Activated T-helper 2 cell treated with anti-CD3 and anti-CD28 coated beads, Interferon-gamma antibody, Interleukin-2, Interleukin-4, amounts not matched to agents 10 μg/mL and 5 μg/mL and 100 μg/mL, durations not matched to agents 14 hours and 24 hours and 36 hours (primary cell): Measurements from ENCODE around the gene MRPL41. TPM values are rescaled to one million over a fixed set of nuclear protein-coding genes. Genes with fewer than 3 reads are reported as not detected.
"Not testable (repeated sequence)": the region's sequence is repeated elsewhere in the genome, so short reads cannot be mapped to it uniquely, and the experiment has no call there.

ENCODE experiments used
- DNase-seq: peaks from one replicate; pipeline ENCODE4 v3.0.0; 2021; ENCODE audit warnings: low spot score
- H3K27ac Mint-ChIP-seq: one replicate; pipeline ENCODE4 v1.8.0; 2021; ENCODE audit warnings: mixed read lengths
- H3K27me3 Mint-ChIP-seq: one replicate; pipeline ENCODE4 v1.8.0; 2021; ENCODE audit warnings: low read depth, mixed read lengths
- H3K36me3 Mint-ChIP-seq: one replicate; pipeline ENCODE4 v1.8.0; 2021; ENCODE audit warnings: low read depth, mixed read lengths
- H3K4me1 Mint-ChIP-seq: one replicate; pipeline ENCODE4 v1.8.0; 2021; ENCODE audit warnings: low read depth, mixed read lengths
- H3K4me3 Mint-ChIP-seq: one replicate; pipeline ENCODE4 v1.8.0; 2021; ENCODE audit warnings: low read depth, mild to moderate bottlenecking, moderate library complexity, mixed read lengths
- H3K9me3 Mint-ChIP-seq: one replicate; pipeline ENCODE4 v1.8.0; 2021; ENCODE audit warnings: mixed read lengths
- intact Hi-C: fragments of 100-400 bp; cut with micrococcal nuclease; formaldehyde crosslinking; loops from one replicate; pipeline ENCODE4 v1.15.1; 2023
- total RNA-seq: library from RNA; stranded (reverse); gene quantifications from 2 replicates; pipeline ENCODE4 v1.2.3, GENCODE V29; 2022

Gene MRPL41
- total RNA-seq, 1 donor from 2014 or later = 43.2 TPM

DNA sequence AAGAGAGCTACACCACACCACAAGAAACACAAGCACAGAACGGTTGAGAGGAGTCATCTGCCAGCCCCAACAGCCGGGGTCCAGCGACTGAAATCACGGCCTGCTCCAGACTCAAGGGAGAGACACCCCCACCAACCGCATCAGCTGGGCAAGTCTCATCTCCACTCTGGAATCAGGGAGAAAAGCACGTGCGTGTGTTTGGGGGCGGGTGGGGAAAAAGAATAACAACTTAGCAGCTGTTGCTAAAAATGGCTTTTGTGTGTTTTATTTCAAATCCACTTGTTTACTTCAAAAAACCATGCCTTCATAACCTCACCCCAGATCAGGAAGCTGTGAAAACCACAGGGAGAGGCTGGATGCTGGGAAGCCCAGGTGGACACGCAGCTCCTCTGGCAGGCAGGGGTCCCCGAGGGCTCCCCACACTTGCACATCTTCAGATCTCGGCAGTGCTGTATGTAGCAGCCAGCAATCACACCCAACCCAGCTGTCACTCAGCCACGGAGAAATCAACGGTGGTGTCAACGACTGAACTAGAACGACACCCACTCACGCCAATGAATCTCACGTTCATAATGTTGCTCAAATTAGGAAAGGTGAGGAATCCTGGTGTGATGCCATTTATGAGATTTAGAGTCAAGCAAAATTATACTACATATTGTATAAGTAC, 20.4 kb upstream of the MRPL41 start:
- intact Hi-C loops = loop anchor here (10.0 kb wide), 1 partner anchor 106 kb away; the partner anchor contains the start of genes EXD3 and NOXA1
- Mint-ChIP-seq H3K36me3 (peaks cover 7% of the 10 kb centered on the region), H3K27ac (no peak overlapping the region), H3K9me3 (peaks cover 3% of the 10 kb centered on the region), H3K4me1 (peaks cover 21% of the 10 kb centered on the region), H3K27me3 (peaks cover 3% of the 10 kb centered on the region), H3K4me3 (no peak overlapping the region)
- no peak for DNase-seq

DNA sequence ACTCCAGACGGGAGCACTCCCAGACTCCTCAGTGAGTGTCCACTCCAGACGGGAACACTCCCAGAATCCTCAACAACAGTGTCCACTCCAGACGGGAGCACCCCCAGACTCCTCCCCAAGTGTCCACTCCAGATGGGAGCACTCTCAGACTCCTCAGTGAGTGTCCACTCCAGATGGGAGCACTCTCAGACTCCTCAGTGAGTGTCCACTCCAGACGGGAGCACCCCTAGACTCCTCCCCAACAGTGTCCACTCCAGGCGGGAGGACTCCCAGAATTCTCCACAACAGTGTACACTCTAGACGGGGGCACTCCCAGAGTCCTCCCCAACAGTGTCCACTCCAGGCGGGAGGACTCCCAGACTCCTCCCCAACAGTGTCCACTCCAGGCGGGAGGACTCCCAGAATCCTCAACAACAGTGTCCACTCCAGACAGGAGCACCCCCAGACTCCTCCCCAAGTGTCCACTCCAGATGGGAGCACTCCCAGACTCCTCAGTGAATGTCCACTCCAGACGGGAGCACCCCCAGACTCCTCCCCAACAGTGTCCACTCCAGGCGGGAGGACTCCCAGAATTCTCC, 18.7 kb upstream of the MRPL41 start:
- not testable (repeated sequence) for H3K27me3 Mint-ChIP-seq, H3K4me3 Mint-ChIP-seq, H3K9me3 Mint-ChIP-seq, DNase-seq, H3K27ac Mint-ChIP-seq
- Mint-ChIP-seq H3K36me3 (peaks cover 17% of the 10 kb centered on the region), H3K4me1 (peaks cover 29% of the 10 kb centered on the region)
- intact Hi-C loops = loop anchor here (10.0 kb wide), 1 partner anchor 108 kb away; the partner anchor contains the start of genes EXD3 and NOXA1

DNA sequence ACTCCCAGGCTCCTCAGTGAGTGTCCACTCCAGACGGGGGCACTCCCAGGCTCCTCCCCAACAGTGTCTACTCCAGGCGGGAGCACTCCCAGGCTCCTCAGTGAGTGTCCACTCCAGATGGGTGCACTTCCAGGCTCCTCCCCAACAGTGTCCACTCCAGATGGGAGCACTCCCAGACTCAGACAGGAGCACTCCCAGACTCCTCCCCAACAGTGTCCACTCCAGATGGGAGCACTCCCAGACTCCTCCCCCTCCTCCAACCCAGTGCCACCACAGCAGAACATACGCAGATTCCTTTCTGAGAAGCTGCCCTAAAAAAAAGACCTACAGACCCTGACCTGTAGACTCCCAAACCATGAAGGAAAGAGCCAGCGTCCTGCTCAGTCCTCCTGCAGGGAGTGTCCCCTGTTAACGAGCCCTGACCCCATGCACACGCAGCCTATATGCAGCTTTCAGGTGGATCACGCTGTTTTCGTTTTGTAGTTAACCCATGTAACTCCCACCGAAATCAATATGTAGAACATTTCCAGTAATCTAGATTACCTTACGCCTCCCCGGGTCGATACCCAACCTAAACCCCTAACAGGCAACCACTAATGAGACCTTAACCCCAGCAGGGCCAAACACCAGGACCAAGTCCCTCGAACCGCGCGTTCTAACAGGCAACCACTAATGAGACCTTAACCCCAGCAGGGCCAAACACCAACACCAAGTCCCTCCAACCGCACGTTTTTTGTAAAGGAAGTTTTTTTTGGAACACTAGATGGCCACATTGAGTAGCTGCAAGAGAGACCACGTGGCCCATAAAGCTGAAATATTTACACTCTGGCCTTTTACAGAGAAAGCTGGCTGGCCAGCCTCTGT, 17.2 kb upstream of the MRPL41 start:
- peak overlapping the region; percentile 36 for H3K27ac Mint-ChIP-seq
- peaks cover 26% of the 10 kb centered on the region for H3K4me1 Mint-ChIP-seq
- no peaks in the 10 kb centered on the region for H3K27me3 Mint-ChIP-seq
- intact Hi-C loops = loop anchor here (5.0 to 10.0 kb wide), 2 partner anchors 53 to 110 kb away; partner anchors contain the start of genes EXD3 and NOXA1
- peaks cover 17% of the 10 kb centered on the region for H3K36me3 Mint-ChIP-seq
- H3K9me3 Mint-ChIP-seq = peaks cover 6% of the 10 kb centered on the region
- no peak for DNase-seq
- no peak overlapping the region for H3K4me3 Mint-ChIP-seq

DNA sequence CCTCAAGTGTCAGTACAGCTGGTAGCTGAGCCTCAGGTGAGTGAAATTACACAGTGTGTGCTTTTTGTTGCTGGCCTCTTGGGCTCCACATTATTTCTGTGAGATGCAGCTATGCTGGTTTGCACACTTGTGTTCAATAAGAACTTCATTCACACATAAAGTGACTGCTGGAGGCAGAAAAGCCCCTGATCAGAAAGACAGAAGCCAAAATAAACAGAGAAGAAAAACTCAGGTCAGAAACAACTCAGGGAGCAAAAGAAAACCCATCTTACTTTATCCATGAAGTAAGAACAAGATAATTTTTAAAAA, 16.6 kb upstream of the MRPL41 start:
- H3K4me1 Mint-ChIP-seq = peaks cover 25% of the 10 kb centered on the region
- no peak overlapping the region for H3K4me3 Mint-ChIP-seq
- peaks cover 6% of the 10 kb centered on the region for H3K9me3 Mint-ChIP-seq
- no peak for DNase-seq
- peaks cover 17% of the 10 kb centered on the region for H3K36me3 Mint-ChIP-seq
- H3K27me3 Mint-ChIP-seq = no peaks in the 10 kb centered on the region
- H3K27ac Mint-ChIP-seq = peak overlapping the region; percentile 36
- intact Hi-C loops = loop anchor here (5.0 to 10.0 kb wide), 2 partner anchors 52 to 110 kb away; partner anchors contain the start of genes EXD3 and NOXA1

DNA sequence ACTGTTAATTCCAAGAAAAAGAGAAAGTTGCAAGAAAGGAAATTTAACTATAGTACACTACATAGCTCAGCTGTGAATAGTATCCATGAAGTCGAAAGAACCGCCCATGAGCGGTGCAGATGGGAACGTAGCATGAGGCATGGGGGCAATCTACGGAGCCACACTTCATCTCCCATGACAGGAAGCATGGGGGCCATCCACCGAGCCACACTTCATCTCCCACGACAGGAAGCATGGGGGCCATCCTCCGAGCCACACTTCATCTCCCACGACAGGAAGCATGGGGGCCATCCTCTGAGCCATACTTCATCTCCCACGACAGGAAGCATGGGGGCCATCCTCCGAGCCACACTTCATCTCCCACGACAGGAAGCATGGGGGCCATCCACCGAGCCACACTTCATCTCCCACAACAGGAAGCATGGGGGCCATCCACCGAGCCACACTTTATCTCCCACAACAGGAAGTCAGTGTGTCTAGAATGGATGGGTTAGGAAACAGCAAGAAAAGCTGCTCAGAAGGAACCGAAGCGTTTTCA, 15.0 kb upstream of the MRPL41 start:
- Mint-ChIP-seq H3K36me3 (peaks cover 17% of the 10 kb centered on the region), H3K4me1 (peaks cover 22% of the 10 kb centered on the region), H3K27ac (peak overlapping the region; percentile 68)
- intact Hi-C loops = loop anchor here (5.0 to 10.0 kb wide), 2 partner anchors 51 to 112 kb away; partner anchors contain the start of genes EXD3 and NOXA1
- H3K4me3 Mint-ChIP-seq, H3K9me3 Mint-ChIP-seq, DNase-seq, H3K27me3 Mint-ChIP-seq: not testable (repeated sequence)

DNA sequence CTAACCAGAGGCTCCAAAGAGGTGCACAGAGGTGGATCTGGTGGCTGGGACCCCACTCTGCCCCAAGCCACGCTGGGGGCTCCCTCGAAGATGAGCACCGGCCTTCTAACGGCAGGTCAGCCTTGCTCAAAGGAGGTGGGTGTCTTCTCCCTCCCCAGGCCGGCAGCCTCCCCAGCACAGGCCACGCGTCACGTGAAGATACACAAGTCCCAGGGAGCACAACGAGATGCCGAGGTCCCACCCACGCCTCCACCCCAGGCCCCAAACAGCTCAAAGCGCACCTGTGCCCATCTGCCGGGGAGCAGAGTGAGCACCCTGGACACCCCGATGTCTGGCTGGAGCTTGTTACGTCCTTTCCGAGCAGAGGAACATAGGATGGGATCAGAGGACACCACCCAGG, 13.6 kb upstream of the MRPL41 start:
- no peak overlapping the region for H3K4me3 Mint-ChIP-seq
- peaks cover 22% of the 10 kb centered on the region for H3K4me1 Mint-ChIP-seq
- H3K27me3 Mint-ChIP-seq = no peaks in the 10 kb centered on the region
- H3K36me3 Mint-ChIP-seq = peaks cover 17% of the 10 kb centered on the region
- DNase-seq = no peak
- H3K27ac Mint-ChIP-seq = no peak overlapping the region
- intact Hi-C loops = loop anchor here (5.0 to 10.0 kb wide), 2 partner anchors 49 to 113 kb away; partner anchors contain the start of genes EXD3 and NOXA1
- peaks cover 6% of the 10 kb centered on the region for H3K9me3 Mint-ChIP-seq

DNA sequence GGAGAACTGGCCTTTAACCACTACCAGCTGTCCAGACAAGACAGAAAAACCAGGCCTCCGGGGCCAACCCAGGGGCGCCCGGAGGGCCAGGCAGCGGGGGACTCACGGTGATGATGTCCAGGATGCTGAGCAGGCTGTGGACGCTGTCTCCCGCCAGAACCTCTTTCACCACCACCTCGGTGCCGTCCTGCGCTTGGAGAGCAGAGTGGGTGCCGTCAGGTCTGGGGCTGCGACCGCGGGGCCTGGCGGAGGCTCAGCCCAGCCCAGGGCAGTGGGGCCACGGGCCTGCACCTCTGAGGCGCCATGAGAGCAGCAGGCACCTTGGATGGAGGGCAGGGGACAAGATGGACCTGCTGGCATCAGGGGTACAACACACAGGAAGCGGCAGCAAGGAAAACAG, 11.1 kb upstream of the MRPL41 start:
- H3K4me1 Mint-ChIP-seq = peaks cover 19% of the 10 kb centered on the region
- no peak overlapping the region for H3K4me3 Mint-ChIP-seq
- no peak for DNase-seq

DNA sequence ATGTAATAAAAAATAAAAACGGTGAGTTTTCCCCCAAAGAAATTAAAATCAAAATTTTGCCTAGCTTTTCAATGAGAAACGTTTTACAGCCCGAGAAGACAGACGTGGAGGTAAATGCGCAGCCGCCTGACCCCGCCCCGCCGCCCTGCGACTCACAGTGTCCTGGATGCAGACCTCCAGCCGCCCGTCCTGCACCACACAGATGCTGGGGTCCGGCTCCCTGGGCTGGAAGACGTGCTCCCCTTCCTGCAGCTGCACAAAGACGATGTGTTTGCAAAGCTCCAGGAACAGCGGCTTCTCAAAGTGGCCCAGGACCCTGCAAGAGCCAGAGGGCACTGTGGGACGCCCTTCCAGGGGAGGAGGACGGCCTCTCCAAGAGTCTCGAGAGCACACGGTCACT, 9.2 kb upstream of the MRPL41 start:
- DNase-seq = no peak
- H3K4me3 Mint-ChIP-seq = no peak overlapping the region
- no peaks in the 10 kb centered on the region for H3K27me3 Mint-ChIP-seq
- H3K4me1 Mint-ChIP-seq = peaks cover 8% of the 10 kb centered on the region
- H3K27ac Mint-ChIP-seq = no peak overlapping the region
- H3K9me3 Mint-ChIP-seq = no peaks in the 10 kb centered on the region
- H3K36me3 Mint-ChIP-seq = peaks cover 1% of the 10 kb centered on the region
- intact Hi-C loops = no loop called here

More for the DNA sequence above, 11.1 kb upstream of the MRPL41 start:
- intact Hi-C loops = no loop called here
- peaks cover 6% of the 10 kb centered on the region for H3K9me3 Mint-ChIP-seq
- peaks cover 13% of the 10 kb centered on the region for H3K36me3 Mint-ChIP-seq
- no peak overlapping the region for H3K27ac Mint-ChIP-seq
- no peaks in the 10 kb centered on the region for H3K27me3 Mint-ChIP-seq

DNA sequence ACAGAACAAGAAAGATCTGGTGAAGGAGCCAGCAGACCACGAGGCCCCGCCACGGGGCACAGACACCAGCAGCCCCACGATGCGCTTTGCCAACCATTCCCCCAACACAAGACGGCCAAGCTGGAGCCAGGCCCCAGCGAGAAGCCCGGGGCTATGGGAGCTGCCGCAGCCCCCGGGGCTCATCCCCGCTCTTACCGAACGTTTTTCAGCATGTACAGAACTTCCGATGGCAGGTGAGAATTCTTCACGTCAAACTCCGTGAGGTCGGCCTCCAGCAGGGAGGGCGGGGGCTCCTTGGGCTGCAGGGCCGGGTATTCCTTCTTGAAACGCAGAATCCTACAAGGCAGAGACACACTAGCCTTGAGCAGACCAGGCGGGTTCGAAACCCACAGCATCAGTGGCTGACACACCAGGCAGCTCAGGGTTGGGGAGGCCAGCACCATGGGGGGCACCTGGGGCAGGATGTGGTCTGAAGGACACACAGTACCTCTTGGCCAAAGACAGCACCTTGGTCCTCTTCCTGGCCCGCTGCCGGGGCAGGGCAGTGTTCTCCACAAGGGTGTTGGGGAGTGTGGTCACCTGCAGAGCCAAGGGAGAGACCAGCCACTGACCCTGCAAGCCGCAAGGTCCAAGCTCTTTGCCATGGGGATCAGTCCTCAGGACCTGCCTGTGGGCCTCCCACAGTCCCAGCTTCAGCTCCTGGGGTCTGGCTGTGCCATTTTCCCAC, 8.3 kb upstream of the MRPL41 start:
- H3K4me3 Mint-ChIP-seq = no peak overlapping the region
- peaks cover 6% of the 10 kb centered on the region for H3K4me1 Mint-ChIP-seq
- H3K27me3 Mint-ChIP-seq = no peaks in the 10 kb centered on the region
- no peak overlapping the region for H3K27ac Mint-ChIP-seq
- no peak for DNase-seq
- H3K9me3 Mint-ChIP-seq = no peaks in the 10 kb centered on the region
- intact Hi-C loops = no loop called here
- H3K36me3 Mint-ChIP-seq = no peaks in the 10 kb centered on the region

DNA sequence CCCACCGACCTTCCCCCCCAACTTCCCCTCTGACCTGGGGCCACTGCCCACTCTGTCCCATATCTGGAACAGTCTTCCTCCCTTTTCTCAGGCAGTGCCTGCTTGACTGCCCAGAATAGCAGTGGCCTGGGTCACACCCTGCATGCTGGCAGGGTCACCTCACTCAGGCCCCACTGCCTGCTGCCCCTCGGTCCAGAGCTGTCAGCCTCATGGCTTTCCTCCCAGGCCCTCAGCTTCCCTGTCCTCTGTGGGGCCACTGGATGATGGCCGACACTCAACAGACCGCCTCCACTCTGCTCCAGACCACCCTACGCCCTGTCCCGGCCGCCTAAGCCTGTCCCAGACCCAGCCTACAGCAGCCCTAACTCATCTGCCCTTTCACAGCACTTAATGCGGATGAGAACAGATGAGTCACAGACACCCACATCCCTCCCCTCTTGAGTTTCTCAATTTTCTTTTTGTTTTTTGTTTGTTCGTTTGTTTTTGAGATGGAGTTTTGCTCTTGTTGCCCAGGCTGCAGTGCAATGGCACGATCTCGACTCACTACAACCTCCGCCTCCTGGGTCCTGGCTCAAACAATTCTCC, 7.4 kb upstream of the MRPL41 start:
- Mint-ChIP-seq H3K27me3 (no peaks in the 10 kb centered on the region), H3K9me3 (no peaks in the 10 kb centered on the region), H3K27ac (no peak overlapping the region), H3K4me1 (peaks cover 6% of the 10 kb centered on the region), H3K4me3 (no peak overlapping the region), H3K36me3 (no peaks in the 10 kb centered on the region)
- intact Hi-C loops = no loop called here
- DNase-seq = no peak

DNA sequence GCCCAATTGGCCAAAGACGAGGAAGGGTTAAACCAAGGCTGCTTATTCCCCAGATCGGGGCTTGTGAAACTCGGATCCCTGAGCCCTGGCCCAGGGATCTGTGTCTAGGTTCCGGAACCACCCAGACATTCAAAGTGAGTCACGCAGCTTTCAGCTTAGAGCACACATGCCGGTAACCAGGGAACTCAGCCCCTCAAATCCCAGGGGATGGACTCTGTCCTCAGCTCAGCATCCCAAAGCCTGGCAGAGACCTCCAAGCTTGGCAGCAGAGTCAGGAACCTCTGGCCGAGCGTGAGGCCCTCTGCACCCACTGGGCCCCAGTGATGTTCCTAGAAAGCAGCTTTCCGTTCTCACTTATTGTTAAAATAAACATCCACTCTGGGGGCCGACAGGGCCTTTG, 6.6 kb upstream of the MRPL41 start:
- Mint-ChIP-seq H3K4me1 (peaks cover 7% of the 10 kb centered on the region), H3K27ac (no peak overlapping the region), H3K36me3 (no peaks in the 10 kb centered on the region), H3K4me3 (no peak overlapping the region), H3K27me3 (no peaks in the 10 kb centered on the region), H3K9me3 (no peaks in the 10 kb centered on the region)
- intact Hi-C loops = no loop called here
- no peak for DNase-seq
